ENCODE measurements around the gene GATAD2B.
"Not testable (repeated sequence)": the region's sequence is repeated elsewhere in the genome, so short reads cannot be mapped to it uniquely, and the experiment has no call there.

Gene GATAD2B

GRCh38 chr1:153783233-153784190 lies 139.3 kb downstream of the GATAD2B start:
- no peaks in the 10 kb centered on the region for H3K36me3 ChIP-seq (ENCODE audit: insufficient read depth, low read length)
- H3K9ac ChIP-seq (ENCODE audit: insufficient read length), result peak overlapping the region; percentile 91
- DNase-seq (ENCODE audit: low read depth, low spot score), result peak; percentile 55
- peak overlapping the region; percentile 91 for H3K27ac ChIP-seq
- no peaks in the 10 kb centered on the region for H3K9me3 ChIP-seq (ENCODE audit: low read depth, low read length)
- H3K4me3 ChIP-seq, result peak overlapping the region; percentile 96
- TF ChIP-seq POLR2AphosphoS5 (IDR thresholded peaks at IDR 0.05; ENCODE audit: borderline replicate concordance, low read depth, low read length), result peak; percentile 98
- TF ChIP-seq FOXP2 (optimal IDR thresholded peaks at IDR 0.05; ENCODE audit: control extremely low read depth, extremely low read length, insufficient read depth), result peak; percentile 25
- TF ChIP-seq EZH2 (IDR thresholded peaks at IDR 0.05), result no peak

DNA sequence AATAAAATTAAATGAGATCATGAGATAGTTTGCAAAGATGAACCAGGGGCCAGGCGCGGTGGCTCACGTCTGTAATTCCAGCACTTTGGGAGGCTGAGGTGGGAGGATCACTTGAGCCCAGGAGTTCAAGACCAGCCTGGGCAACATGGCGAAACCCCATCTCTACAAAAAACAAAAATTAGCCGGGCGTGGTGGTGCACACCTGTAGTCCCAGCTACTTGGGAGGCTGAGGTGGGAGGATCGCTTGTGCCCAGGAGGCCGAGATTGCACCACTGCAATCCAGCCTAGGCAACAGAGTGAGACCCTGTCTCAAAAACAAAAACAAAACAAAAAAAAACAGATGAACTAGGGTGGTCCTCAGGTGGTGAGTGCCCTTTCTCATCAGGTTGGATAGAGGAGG lies 140.1 kb downstream of the GATAD2B start:
- H3K27ac ChIP-seq, result peak overlapping the region; percentile 91
- H3K9ac ChIP-seq (ENCODE audit: insufficient read length), result peak overlapping the region; percentile 91

GRCh38 chr1:153780551-153780950 lies 142.2 kb downstream of the GATAD2B start:
- Histone ChIP-seq H3K27ac (no peak overlapping the region), H3K9me3 (ENCODE audit: low read depth, low read length) (no peaks in the 10 kb centered on the region), H3K4me3 (no peak overlapping the region), H3K9ac (ENCODE audit: insufficient read length) (no peak overlapping the region), H3K36me3 (ENCODE audit: insufficient read depth, low read length) (no peaks in the 10 kb centered on the region)
- TF ChIP-seq EZH2 (IDR thresholded peaks at IDR 0.05), result no peak
- no peak for TF ChIP-seq FOXP2 (optimal IDR thresholded peaks at IDR 0.05; ENCODE audit: control extremely low read depth, extremely low read length, insufficient read depth)
- TF ChIP-seq POLR2AphosphoS5 (IDR thresholded peaks at IDR 0.05; ENCODE audit: borderline replicate concordance, low read depth, low read length), result no peak
- DNase-seq (ENCODE audit: low read depth, low spot score), result no peak

More for the DNA sequence above, 140.1 kb downstream of the GATAD2B start:
- peak overlapping the region; percentile 96 for H3K4me3 ChIP-seq
- not testable (repeated sequence) for DNase-seq (ENCODE audit: low read depth, low spot score); H3K36me3 ChIP-seq (ENCODE audit: insufficient read depth, low read length); H3K9me3 ChIP-seq (ENCODE audit: low read depth, low read length)

DNA sequence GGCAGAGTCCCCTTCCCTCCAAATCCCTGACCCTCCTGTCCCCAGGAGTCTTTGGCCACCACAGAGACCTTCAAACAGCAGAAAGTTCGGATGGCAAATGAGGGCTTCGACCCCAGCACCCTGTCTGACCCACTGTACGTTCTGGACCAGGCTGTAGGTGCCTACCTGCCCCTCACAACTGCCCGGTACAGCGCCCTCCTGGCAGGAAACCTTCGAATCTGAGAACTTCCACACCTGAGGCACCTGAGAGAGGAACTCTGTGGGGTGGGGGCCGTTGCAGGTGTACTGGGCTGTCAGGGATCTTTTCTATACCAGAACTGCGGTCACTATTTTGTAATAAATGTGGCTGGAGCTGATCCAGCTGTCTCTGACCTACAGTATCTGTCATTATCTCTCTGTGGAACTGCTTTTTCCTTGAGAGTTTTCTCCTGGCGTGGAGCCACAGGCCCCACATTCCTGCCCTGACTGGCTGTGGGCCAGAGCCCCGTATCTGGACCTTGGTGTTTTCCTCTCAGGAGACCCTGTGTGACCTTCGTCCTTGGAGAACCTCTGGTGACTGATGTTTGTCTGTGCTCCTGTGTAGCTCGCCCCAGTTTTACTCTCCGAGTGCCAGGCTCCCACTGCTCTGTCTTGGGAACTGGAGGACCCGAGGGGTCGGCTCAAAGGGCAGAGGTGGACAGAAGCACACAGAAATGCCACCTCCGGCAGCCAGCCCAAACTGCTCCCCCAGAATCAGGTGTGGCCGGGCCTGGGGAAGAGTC lies 142.8 kb downstream of the GATAD2B start:
- no peaks in the 10 kb centered on the region for H3K36me3 ChIP-seq (ENCODE audit: insufficient read depth, low read length)
- no peak overlapping the region for H3K9ac ChIP-seq (ENCODE audit: insufficient read length)
- no peak overlapping the region for H3K27ac ChIP-seq
- TF ChIP-seq EZH2 (IDR thresholded peaks at IDR 0.05) (no peak), POLR2AphosphoS5 (IDR thresholded peaks at IDR 0.05; ENCODE audit: borderline replicate concordance, low read depth, low read length) (no peak), FOXP2 (optimal IDR thresholded peaks at IDR 0.05; ENCODE audit: control extremely low read depth, extremely low read length, insufficient read depth) (no peak)
- DNase-seq (ENCODE audit: low read depth, low spot score), result no peak
- no peaks in the 10 kb centered on the region for H3K9me3 ChIP-seq (ENCODE audit: low read depth, low read length)
- no peak overlapping the region for H3K4me3 ChIP-seq

- no peak for DNase-seq (ENCODE audit: low read depth, low spot score)
- no peak overlapping the region for H3K27ac ChIP-seq
- TF ChIP-seq POLR2AphosphoS5 (IDR thresholded peaks at IDR 0.05; ENCODE audit: borderline replicate concordance, low read depth, low read length) (no peak), FOXP2 (optimal IDR thresholded peaks at IDR 0.05; ENCODE audit: control extremely low read depth, extremely low read length, insufficient read depth) (no peak), EZH2 (IDR thresholded peaks at IDR 0.05) (no peak)
- H3K36me3 ChIP-seq (ENCODE audit: insufficient read depth, low read length), result no peaks in the 10 kb centered on the region
- H3K9ac ChIP-seq (ENCODE audit: insufficient read length), result no peak overlapping the region
- H3K9me3 ChIP-seq (ENCODE audit: low read depth, low read length), result no peaks in the 10 kb centered on the region
- no peak overlapping the region for H3K4me3 ChIP-seq
Observed at GRCh38 chr1:153778824-153779519, 143.8 kb downstream of the GATAD2B start.

- no peak overlapping the region for H3K9ac ChIP-seq (ENCODE audit: insufficient read length)
- H3K36me3 ChIP-seq (ENCODE audit: insufficient read depth, low read length), result no peaks in the 10 kb centered on the region
- no peak for TF ChIP-seq FOXP2 (optimal IDR thresholded peaks at IDR 0.05; ENCODE audit: control extremely low read depth, extremely low read length, insufficient read depth)
- TF ChIP-seq POLR2AphosphoS5 (IDR thresholded peaks at IDR 0.05; ENCODE audit: borderline replicate concordance, low read depth, low read length), result no peak
- TF ChIP-seq EZH2 (IDR thresholded peaks at IDR 0.05), result no peak
- H3K27ac ChIP-seq, result no peak overlapping the region
- no peaks in the 10 kb centered on the region for H3K9me3 ChIP-seq (ENCODE audit: low read depth, low read length)
- no peak overlapping the region for H3K4me3 ChIP-seq
- no peak for DNase-seq (ENCODE audit: low read depth, low spot score)
Observed at GRCh38 chr1:153778051-153778823, 144.5 kb downstream of the GATAD2B start.

- no peaks in the 10 kb centered on the region for H3K9me3 ChIP-seq (ENCODE audit: low read depth, low read length)
- H3K36me3 ChIP-seq (ENCODE audit: insufficient read depth, low read length), result peaks cover under 1% of the 10 kb centered on the region; the same call in 1 of the 2 replicates
- no peak overlapping the region for H3K4me3 ChIP-seq
- H3K27ac ChIP-seq, result no peak overlapping the region
- no peak overlapping the region for H3K9ac ChIP-seq (ENCODE audit: insufficient read length)
- DNase-seq (ENCODE audit: low read depth, low spot score), result no peak
- TF ChIP-seq EZH2 (IDR thresholded peaks at IDR 0.05) (no peak), POLR2AphosphoS5 (IDR thresholded peaks at IDR 0.05; ENCODE audit: borderline replicate concordance, low read depth, low read length) (no peak), FOXP2 (optimal IDR thresholded peaks at IDR 0.05; ENCODE audit: control extremely low read depth, extremely low read length, insufficient read depth) (no peak)
Observed at GRCh38 chr1:153777648-153778047, 145.1 kb downstream of the GATAD2B start.
